Amniotic stem cell (primary cell): ENCODE data around the gene KCNH6.

ENCODE experiments used
- DNase-seq: peaks from one replicate; lab custom pipeline; 2025; lab: John Stamatoyannopoulos, UW

Gene KCNH6

GRCh38 chr17:63486317-63487013 is 36.7 kb upstream of the KCNH6 start:
- no peak for DNase-seq

GRCh38 chr17:63487014-63487339 is 36.2 kb upstream of the KCNH6 start:
- DNase-seq: no peak

GRCh38 chr17:63488851-63489250 is 34.3 kb upstream of the KCNH6 start:
- no peak for DNase-seq

GRCh38 chr17:63489291-63489690 is 33.9 kb upstream of the KCNH6 start:
- no peak for DNase-seq

- no peak for DNase-seq
Observed at GRCh38 chr17:63490329-63490728, 32.8 kb upstream of the KCNH6 start.

GRCh38 chr17:63490858-63491400 is 32.2 kb upstream of the KCNH6 start:
- no peak for DNase-seq

GRCh38 chr17:63491413-63491812 is 31.7 kb upstream of the KCNH6 start:
- DNase-seq: no peak

- no peak for DNase-seq
Observed at GRCh38 chr17:63491977-63492618, 31.1 kb upstream of the KCNH6 start.

GRCh38 chr17:63492940-63493339 is 30.2 kb upstream of the KCNH6 start:
- no peak for DNase-seq

GRCh38 chr17:63493411-63493810 is 29.7 kb upstream of the KCNH6 start:
- no peak for DNase-seq

GRCh38 chr17:63494300-63494928 is 28.7 kb upstream of the KCNH6 start:
- no peak for DNase-seq

GRCh38 chr17:63495491-63495890 is 27.7 kb upstream of the KCNH6 start:
- DNase-seq: no peak

- no peak for DNase-seq
Observed at GRCh38 chr17:63496177-63496576, 27.0 kb upstream of the KCNH6 start.

GRCh38 chr17:63496663-63497400 is 26.3 kb upstream of the KCNH6 start:
- DNase-seq: no peak

GRCh38 chr17:63497708-63498483 is 25.3 kb upstream of the KCNH6 start:
- no peak for DNase-seq

GRCh38 chr17:63498626-63499195 is 24.4 kb upstream of the KCNH6 start:
- DNase-seq: no peak

GRCh38 chr17:63500543-63501390 is 22.4 kb upstream of the KCNH6 start:
- DNase-seq: no peak

- no peak for DNase-seq
Observed at GRCh38 chr17:63503341-63503705, 19.8 kb upstream of the KCNH6 start.

- DNase-seq: no peak
Observed at GRCh38 chr17:63504261-63504660, 18.9 kb upstream of the KCNH6 start.

GRCh38 chr17:63505341-63505740 is 17.8 kb upstream of the KCNH6 start:
- no peak for DNase-seq

- no peak for DNase-seq
Observed at GRCh38 chr17:63506627-63507026, 16.5 kb upstream of the KCNH6 start.
